H1 (cell line): ENCODE measurements around the gene UBN1. TPM values are rescaled to one million over a fixed set of nuclear protein-coding genes. Genes with fewer than 3 reads are reported as not detected.

Experiments used
- CBX8 ChIP-seq: fragments of 300-800, 300-1000 bp; sonication (generic); IDR thresholded peaks from 2 replicates; pipeline ENCODE4 v1.7.1; 2016; ENCODE audit warnings: low read depth, low read length, borderline replicate concordance
- CHD7 ChIP-seq: fragments of 300-600 bp; sonication (generic); IDR thresholded peaks from 2 replicates; pipeline ENCODE4 v1.7.1; 2012; ENCODE audit warnings: low read length, moderate library complexity, mild to moderate bottlenecking, inconsistent platforms; ENCODE audit not compliant: insufficient replicate concordance
- polyA plus RNA-seq, 7 experiments: library from polyadenylated mRNA; depleted of rRNA in 3 of 7; stranded (reverse) in 5 of 7; unstranded in 2 of 7; fragments of >200 nt in 5 of 7; fragments of 200-250 nt in 2 of 7; gene quantifications; 1 replicate in 5 of 7; 2 replicates in 1 of 7; 4 replicates in 1 of 7; pipeline versions ENCODE4 v1.2.1 to v1.2.3, GENCODE V29; 2011 to 2013; ENCODE audit warnings: missing spikeins in 2 of 7, mixed read lengths in 2 of 7
- total RNA-seq: library from RNA; stranded (reverse); fragmentation: NEBNext Ultra II Directional; extraction: Animal tissue kit (Norgen Biotek cat#: 25700); gene quantifications from 2 replicates; pipeline ENCODE4 v1.2.1, GENCODE V29; 2021

UBN1 gene
- total and polyA plus RNA-seq, 2 of the 8 experiments (the other 6 are each of a cell fraction or from before 2014, with no cell fraction given), result 16.2 to 37.0 TPM

GRCh38 chr16:4890026-4890425 lies 42.7 kb downstream of the UBN1 start (continued):
- TF ChIP-seq CHD7 (no peak), CBX8 (no peak)
